Measurements from ENCODE around the gene TOP2A.

The TOP2A gene

DNA sequence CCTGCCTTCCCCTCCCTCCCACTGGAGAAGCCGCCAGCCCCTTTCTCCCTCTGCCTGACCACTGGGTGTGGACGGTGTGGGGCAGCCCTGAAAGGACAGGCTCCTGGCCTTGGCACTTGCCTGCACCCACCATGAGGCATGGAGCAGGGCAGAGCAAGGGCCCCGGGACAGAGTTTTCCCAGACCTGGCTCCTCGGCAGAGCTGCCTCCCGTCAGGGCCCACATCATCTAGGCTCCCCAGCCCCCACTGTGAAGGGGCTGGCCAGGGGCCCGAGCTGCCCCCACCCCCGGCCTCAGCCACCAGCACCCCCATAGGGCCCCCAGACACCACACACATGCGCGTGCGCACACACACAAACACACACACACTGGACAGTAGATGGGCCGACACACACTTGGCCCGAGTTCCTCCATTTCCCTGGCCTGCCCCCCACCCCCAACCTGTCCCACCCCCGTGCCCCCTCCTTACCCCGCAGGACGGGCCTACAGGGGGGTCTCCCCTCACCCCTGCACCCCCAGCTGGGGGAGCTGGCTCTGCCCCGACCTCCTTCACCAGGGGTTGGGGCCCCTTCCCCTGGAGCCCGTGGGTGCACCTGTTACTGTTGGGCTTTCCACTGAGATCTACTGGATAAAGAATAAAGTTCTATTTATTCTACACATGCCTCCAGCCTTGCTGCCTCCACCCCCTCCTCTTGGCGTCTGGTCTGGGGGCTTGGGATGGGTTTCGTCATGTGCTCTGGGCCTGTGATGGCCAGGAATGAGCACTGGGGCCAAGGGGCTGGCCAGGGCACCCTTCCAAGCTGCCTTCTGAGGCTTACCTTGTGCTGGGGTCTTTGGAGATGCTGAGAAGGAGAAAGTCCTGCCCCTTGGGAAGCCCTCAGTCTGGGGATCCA, 60.5 kb downstream of the TOP2A start:
- DNase-seq: no peak

DNA sequence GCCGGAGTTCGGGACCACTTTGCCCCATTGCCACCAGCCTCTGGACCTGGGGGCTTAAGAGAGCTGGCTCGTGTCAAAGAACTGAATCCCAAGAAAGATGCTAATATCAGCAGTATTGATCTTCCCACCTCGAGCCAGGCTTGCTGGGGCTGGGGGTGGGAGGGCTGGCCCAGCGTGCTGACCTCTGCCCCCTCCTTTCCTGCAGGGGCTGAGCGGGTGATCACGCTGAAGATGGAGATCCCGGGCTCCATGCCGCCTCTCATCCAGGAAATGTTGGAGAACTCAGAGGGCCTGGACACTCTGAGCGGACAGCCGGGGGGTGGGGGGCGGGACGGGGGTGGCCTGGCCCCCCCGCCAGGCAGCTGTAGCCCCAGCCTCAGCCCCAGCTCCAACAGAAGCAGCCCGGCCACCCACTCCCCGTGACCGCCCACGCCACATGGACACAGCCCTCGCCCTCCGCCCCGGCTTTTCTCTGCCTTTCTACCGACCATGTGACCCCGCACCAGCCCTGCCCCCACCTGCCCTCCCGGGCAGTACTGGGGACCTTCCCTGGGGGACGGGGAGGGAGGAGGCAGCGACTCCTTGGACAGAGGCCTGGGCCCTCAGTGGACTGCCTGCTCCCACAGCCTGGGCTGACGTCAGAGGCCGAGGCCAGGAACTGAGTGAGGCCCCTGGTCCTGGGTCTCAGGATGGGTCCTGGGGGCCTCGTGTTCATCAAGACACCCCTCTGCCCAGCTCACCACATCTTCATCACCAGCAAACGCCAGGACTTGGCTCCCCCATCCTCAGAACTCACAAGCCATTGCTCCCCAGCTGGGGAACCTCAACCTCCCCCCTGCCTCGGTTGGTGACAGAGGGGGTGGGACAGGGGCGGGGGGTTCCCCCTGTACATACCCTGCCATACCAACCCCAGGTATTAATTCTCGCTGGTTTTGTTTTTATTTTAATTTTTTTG, 61.6 kb downstream of the TOP2A start:
- no peak for DNase-seq

DNA sequence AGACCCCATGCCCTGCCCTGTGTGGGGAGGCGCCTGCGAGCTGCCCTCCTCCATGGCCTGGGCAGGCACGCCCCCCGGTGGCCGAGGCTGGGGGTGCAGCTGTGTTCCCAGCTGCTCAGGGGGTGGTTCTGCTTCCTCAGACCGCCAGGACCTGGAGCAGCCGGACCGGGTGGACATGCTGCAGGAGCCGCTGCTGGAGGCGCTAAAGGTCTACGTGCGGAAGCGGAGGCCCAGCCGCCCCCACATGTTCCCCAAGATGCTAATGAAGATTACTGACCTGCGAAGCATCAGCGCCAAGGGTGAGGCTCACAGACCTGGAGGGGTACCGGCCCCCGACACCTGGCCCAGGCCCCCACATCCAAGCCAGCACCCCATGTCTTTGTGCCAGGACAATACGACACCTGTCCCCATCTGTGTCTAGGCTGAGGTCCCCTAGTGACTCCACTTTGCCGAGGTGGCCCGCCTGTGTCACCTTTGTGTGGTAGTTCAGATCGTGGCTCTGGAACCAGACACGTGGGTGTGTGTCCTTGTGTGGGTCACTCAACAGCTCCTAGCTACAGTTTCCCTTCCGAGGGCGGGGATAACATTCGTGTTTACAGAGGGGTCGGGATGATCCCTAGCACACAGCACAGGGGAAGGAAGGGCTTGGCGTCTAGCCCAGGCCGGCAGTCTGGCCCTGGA, 62.4 kb downstream of the TOP2A start:
- DNase-seq: peak; percentile 31

DNA sequence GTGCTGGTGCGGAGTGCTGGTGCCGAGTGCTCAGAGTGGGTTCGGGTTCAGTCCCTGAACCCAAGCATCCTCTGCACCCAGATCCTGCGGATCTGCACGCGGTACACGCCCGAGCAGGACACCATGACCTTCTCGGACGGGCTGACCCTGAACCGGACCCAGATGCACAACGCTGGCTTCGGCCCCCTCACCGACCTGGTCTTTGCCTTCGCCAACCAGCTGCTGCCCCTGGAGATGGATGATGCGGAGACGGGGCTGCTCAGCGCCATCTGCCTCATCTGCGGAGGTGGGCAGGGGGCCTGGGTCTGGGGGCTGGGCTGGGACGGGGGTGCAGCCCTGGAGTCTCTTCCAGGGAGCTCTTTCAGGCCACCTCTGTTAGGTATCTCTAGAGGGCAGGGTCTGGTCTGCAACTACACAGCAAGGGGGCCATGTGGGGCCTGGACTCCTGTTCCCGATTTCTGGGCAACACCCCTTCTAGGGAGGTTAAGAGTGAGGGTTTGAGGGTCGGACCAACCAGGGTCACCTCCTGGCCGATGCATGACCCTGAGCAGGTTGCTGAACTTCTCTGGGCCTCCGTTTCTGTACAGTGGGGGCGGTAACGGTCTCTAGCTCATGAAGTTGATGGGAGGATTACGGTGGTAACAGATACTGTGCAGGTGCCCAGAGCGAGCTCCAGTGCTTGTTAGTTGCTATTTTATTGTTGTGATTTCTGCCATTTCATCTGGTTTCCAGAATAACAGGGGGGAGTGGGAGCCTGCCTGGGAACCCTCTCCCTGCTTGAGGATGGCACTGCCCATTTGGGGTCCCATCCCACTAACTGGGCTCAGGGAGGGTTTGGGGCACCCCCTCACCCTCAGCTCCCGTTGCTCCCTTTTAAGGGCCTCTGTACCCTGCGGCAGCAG, 63.2 kb downstream of the TOP2A start:
- DNase-seq: no peak

DNA sequence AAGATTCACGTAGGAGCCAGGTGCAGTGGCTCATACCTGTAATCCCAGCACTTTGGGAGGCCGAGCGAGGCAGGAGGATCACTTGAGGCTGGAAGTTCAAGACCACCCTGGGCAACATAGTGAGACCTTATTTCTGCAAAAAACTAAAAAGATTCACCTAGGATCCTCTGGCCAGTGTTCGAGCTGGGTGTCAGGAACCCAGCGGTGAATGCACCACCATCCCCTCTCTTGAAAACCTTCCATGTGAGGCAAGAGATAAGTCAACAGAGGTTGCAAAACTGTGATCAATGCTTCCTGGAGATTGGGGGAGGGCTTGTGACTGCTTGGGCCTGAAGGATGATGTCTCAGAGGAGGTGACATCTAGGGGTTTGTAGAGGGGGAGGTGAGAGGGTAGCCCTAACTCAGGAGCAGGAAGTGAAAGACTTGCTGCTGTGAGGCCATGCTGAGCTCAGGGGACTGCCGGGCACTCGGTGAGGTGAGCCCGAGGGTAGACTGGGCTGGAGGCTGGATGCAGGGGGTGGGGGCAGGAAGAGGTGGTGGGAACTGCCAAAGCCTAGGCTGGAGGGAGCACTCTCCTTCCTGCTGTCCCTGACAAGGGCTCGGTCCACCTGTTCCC, 64.8 kb downstream of the TOP2A start:
- DNase-seq: no peak

DNA sequence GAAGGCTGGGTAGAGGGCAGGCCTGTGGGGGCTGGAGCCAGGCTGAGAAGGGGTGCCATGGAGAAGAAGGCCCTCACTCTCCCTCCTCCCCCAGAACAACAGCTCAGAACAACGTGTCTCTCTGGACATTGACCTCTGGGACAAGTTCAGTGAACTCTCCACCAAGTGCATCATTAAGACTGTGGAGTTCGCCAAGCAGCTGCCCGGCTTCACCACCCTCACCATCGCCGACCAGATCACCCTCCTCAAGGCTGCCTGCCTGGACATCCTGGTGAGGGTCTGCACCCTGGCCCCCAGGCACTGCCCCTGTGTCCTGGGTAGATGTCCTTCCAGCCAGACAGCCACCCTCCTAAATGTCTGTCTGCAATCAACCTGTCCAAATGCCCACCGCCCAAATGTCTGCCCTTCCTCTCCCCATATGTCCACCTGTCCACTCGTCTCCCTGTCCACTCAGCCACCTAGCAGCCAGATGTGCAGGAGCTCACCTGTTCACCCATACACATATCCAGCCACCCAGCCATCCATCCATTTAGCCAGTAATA, 65.4 kb downstream of the TOP2A start:
- DNase-seq: no peak

DNA sequence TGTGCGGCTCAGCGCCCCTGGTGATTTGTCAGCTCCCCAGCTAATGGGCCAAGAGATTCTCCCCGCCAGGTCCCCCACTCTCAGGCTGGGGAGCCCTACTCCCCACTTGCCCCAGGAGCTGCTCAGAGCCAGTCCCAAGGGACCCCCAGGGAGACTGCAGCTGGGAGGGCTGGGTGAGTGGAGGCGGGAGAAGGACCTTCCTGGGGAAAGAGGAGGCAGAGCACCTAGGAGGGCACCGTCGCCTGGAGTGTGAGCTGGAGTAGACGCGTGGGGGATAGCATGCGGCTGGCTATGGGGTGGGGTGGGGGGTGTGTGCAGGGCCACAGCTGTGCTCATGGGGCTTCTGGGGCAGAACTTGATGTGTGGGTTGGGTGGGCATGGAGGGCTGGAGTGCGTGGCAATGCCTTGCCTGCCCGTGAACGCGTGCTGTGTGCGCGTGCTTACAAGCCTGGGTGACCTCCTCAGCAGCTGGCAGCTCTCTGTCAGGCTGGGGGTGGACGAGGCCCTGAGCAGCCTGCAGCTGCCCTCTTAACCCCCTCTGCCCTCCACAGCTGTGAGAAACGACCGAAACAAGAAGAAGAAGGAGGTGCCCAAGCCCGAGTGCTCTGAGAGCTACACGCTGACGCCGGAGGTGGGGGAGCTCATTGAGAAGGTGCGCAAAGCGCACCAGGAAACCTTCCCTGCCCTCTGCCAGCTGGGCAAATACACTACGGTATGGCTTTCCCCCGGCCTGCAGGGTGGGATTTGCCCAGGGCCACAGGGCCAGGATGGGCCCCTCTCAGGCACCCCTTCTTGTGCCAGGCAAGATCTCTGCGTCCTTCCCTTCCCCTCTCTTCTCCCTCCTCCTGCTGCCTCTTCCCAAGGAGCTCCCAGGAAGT, 66.1 kb downstream of the TOP2A start:
- DNase-seq: peak; percentile 57

DNA sequence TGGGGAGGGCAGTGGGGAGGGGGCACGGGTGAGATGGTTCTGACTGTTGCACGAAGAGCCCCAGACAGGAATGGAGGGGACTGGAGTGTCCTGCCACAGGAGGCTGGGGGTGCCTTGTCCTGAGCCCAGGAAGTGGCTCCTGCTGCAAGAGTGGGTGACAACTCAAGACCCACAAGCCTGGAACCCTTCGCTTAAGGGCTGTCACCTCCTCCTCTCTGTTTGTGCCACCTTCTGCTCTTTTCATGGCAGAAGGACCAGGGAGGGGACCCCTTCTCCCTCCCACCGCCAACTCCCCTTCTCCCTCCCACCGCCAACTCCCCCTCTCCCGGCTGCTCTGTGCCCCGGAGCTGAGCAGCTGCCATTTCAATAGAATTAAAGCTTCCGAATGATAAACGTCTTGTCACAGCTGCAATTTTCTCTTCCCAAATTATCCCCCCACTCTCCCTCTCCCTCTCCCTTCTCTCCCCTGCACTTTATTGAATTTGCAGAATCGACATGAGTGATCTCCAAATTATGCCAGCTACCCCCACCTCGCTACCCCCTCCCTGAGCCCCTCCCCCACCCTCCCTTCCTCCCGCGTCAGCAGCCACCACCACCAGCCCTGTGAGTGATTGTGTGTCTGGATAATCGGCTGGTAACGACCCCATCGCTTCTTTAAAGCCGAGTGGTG, 66.9 kb downstream of the TOP2A start:
- peak; percentile 57 for DNase-seq

DNA sequence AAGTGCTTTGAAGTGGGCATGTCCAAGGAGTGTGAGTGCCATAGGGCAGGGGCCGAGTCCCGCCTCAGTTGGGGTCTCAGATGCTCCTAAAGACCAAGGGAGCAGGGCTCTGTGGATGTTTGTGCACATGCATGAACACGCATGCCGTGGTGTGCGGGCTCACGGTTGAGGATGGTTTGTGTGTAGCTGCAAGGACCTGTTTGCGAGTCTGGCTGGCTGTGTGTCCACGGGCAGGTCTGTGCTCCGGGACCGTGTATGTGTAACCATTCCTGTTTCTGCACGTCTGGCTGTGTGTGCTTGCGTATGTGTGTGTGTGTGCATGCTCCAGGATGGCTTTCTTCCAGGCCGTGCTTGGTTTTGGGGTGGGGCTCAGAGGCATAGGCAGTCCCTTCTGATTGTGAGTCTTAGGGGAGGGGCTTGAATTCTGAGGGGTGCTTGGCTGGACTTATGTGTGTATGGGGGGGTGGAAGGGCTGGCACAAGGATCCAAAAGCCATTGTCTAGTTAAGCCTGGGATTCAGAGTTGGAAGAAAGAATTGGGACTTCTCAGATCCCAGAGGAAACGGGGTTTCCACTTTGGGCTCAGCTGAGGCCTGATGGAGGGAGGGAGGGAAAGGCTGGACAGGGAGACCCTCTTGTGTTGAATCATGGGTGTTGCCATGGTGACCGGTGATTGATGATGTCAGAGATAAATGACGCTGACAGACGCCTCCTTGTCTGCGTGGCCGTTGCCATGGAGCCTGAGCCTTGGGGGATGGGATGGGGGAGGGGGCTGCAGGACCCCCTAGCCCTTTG, 67.6 kb downstream of the TOP2A start:
- DNase-seq: peak; percentile 28

DNA sequence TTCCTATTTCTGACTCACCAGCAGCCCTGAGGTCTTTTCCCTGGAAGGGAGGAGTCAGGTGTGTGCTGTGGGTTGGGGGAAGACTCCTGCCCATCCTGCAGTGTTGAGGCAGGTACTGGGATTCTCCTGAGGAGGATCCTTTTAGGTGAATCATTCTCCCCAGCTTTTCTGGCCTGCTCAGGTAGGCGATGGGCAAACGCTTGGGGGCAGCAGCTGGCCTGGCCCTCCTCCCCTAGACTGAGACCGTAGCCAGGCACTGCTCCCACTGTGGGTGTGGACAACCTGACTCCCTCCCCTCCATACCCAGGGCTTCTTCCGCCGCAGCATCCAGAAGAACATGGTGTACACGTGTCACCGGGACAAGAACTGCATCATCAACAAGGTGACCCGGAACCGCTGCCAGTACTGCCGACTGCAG, 68.2 kb downstream of the TOP2A start:
- DNase-seq: no peak

DNA sequence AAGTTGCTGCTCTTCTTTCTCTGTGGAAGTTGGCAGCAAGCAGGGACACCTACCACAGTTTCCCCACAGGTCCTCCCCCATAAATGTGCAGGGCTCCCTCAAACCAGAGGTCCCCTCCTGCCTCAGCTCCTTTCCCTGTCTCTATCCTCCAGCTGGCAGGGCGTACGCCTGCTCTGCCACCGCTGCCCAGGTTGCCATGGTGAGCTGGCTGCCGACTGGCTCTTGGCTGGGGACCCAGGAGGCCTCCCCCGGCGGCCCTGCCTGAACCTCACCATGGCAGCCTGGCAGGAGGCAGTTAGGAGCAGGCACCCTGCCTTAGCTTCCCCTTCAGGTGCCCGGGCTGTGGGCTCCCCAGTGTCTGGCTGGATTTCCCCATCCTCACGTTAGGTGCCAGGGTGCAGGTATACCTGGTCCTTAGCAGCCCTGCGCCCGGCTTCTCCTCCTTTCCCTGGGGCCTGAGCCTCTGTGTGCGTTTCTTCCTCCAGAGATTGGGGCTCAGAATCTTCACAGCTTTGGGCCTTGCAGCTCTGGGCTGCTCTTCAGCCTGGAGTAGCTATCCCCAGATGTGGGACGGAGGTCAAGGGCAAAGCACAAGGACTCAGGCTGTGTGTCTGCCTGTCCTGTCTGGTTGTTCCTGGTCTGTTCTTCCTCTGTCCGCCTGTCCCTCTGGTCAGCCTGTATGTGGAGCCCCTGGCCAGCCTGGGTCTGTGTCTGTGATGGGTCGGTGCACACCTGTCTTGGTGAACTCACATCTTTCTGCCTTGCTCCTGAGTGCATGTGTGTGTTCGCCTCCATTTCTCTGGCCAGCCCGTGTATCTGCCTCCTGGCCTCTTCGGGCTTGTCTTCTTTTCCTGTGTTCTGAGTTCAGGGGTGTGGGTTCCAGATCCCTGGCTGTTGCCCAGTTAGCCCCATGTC, 68.9 kb downstream of the TOP2A start:
- DNase-seq: peak; percentile 68

DNA sequence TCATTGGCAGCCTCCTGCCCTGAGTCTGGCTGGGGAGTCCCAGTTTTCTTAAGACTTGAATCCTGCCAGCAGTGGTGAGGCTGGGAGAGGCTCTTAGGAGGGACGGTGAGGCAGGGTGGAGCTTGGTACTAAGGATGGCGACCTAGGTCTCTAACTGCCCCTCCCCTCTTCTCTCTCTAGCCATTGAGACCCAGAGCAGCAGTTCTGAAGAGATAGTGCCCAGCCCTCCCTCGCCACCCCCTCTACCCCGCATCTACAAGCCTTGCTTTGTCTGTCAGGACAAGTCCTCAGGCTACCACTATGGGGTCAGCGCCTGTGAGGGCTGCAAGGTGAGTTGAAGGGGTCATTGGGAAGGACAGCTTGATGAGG, 69.6 kb downstream of the TOP2A start:
- no peak for DNase-seq

DNA sequence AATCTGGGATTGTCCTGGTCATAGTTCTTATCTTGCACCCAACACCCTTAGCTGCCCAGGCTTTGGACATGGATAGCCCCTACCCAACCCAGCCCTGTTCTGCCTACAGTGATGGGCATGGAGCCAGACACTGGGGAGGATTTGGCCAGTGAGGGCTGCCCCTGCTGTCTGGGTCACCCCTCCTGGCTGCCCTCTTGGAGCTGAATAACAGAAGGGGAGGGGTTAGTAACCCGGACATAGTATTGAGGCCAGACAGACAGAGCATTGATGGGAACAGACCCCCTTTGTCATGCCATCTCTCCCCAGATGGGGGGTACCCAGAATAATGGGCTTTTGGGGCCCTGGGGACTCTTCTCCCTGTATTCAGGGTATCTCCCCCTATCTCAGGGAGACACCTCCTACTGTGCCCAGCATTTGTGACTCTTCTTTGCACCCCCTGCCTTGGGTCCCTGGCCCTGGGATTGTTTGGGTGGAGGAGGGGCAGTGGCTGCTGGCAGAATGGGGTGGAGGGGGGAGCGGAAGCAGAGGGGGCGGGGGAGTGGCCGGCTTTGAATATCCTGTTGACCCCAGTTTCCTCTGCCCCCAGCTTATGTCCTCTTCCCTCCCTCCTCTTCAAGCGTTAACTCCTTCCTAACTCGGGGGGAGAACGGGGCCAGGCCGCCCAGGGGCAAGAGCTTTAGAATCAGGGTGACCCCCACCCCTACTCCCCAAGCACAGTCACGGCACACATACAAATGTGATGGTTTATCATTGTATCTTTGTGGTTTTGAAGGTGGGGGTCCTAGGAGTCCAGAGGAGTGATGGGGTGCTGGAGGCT, 70.2 kb downstream of the TOP2A start:
- DNase-seq: no peak

DNA sequence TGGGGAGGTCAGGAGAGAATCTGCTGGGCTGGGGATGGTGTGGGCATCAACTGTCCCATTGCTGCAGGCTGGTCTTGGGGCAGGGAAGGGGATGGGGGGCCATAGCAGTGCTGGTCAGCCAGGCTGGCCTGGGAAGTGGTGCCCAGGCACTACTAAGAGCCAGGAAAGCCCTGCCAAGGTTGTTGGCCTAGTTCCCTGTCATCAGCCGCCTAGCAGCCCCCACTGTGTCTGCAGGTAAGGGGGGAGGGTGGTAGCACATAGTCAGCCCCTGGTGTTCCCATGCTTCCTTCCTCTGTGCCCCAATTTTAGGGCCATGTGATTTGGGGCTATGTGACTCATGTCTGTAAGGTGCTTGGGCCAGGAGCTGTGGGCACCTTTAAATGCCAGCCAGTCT, 70.9 kb downstream of the TOP2A start:
- DNase-seq: no peak

DNA sequence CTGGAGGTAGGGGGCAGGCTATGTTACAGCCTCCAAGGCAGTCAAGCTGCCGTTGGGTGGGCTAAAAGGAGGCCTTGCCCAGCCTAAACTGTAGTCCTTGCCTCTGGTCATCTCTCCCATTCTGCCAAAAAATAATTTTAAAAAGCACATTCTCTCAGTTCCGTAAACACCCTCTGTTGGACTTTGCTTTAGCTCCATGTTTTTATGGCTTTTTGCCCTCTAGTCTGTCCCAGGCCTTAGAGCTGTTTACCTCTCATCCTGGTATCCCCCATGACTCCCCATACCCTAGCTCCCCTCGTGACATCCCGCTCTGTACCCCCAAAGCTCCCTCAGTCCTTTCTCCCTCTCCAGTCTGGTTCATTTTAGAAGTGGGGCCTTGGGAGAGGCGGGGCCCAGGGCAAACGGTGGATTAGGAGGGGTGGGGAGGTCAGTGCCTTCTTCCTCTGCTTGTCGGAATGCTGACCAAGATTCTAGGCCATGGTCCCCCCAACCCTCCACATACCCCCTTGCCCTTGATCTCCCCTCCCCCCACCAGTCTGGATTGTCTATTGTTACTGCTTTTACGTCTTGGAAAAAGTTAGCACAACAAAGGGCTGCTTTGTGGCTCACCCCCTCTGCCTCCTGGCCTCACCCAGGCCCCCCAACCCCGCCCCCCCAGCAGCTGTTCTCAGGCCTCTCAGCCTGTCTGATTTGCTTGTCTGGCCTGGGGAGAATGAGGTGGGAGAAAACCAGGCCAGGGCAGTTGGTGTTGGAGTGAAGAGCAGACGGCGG, 71.5 kb downstream of the TOP2A start:
- no peak for DNase-seq

All from NCI-H1105 (cell line).